Trophoblast cell (in vitro differentiated cells and primary cell): ENCODE measurements around the gene ARL6IP6.

Experiments
- DNase-seq, 2 donors: peaks; one replicate each; pipeline ENCODE4 v3.0.0-alpha.2; 2016
- H2AFZ ChIP-seq: 2 replicates; pipeline ENCODE4 v1.6.1; 2013; ENCODE audit warnings: low read length, moderate library complexity, mild to moderate bottlenecking; ENCODE audit not compliant: insufficient read depth, poor library complexity
- H2AK5ac ChIP-seq: 2 replicates; pipeline ENCODE4 v1.6.1; 2013; ENCODE audit warnings: mild to moderate bottlenecking, low read length
- H2BK120ac ChIP-seq: 2 replicates; pipeline ENCODE4 v1.6.1; 2013; ENCODE audit warnings: low read length, mild to moderate bottlenecking, moderate library complexity; ENCODE audit not compliant: insufficient read depth, poor library complexity
- H2BK12ac ChIP-seq: 2 replicates; pipeline ENCODE4 v1.6.1; 2013; ENCODE audit warnings: mild to moderate bottlenecking, low read length, moderate library complexity
- H2BK5ac ChIP-seq: 2 replicates; pipeline ENCODE4 v1.6.1; 2013; ENCODE audit warnings: low read length, low read depth, moderate library complexity, mild to moderate bottlenecking; ENCODE audit not compliant: poor library complexity
- H3K14ac ChIP-seq: 2 replicates; pipeline ENCODE4 v1.6.1; 2013; ENCODE audit warnings: mild to moderate bottlenecking, low read length
- H3K18ac ChIP-seq: 2 replicates; pipeline ENCODE4 v1.6.1; 2013; ENCODE audit warnings: mild to moderate bottlenecking, low read length
- H3K23ac ChIP-seq: 2 replicates; pipeline ENCODE4 v1.6.1; 2013; ENCODE audit warnings: low read length
- H3K27ac ChIP-seq: 2 replicates; pipeline ENCODE4 v1.5.1; 2013; ENCODE audit warnings: low read depth, mild to moderate bottlenecking, inconsistent platforms, low read length, moderate library complexity
- H3K27me3 ChIP-seq: 2 replicates; pipeline ENCODE4 v1.6.1; 2013; ENCODE audit warnings: inconsistent platforms, mild to moderate bottlenecking, low read length, moderate library complexity; ENCODE audit not compliant: insufficient read depth
- H3K36me3 ChIP-seq, 2 experiments: 1 replicate in 1 of 2; 2 replicates in 1 of 2; pipeline ENCODE4 v1.6.1; 2013; ENCODE audit warnings: low read length in 2 of 2, mild to moderate bottlenecking in 2 of 2, moderate library complexity in 1 of 2; ENCODE audit not compliant: insufficient read depth in 2 of 2, control insufficient read depth in 1 of 2
- H3K4ac ChIP-seq: 2 replicates; pipeline ENCODE4 v1.6.1; 2013; ENCODE audit warnings: low read depth, mild to moderate bottlenecking, low read length, moderate library complexity
- H3K4me1 ChIP-seq, 2 experiments: 1 replicate in 1 of 2; 2 replicates in 1 of 2; pipeline ENCODE4 v1.6.1; 2013; ENCODE audit warnings: low read length in 2 of 2, mild to moderate bottlenecking in 2 of 2, moderate library complexity in 1 of 2; ENCODE audit not compliant: insufficient read depth in 2 of 2, control insufficient read depth in 1 of 2
- H3K4me2 ChIP-seq: 2 replicates; pipeline ENCODE4 v1.6.1; 2013; ENCODE audit warnings: inconsistent platforms, mild to moderate bottlenecking, low read length, moderate library complexity
- H3K4me3 ChIP-seq: 2 replicates; pipeline ENCODE4 v1.5.1; 2013; ENCODE audit warnings: mild to moderate bottlenecking, low read depth, low read length, inconsistent platforms
- H3K79me1 ChIP-seq: one replicate; pipeline ENCODE4 v1.6.1; 2013; ENCODE audit warnings: low read length
- H3K79me2 ChIP-seq: 2 replicates; pipeline ENCODE4 v1.6.1; 2013; ENCODE audit warnings: low read length, mild to moderate bottlenecking; ENCODE audit not compliant: control insufficient read depth, insufficient read depth, poor library complexity
- H3K9ac ChIP-seq: 2 replicates; pipeline ENCODE4 v1.6.1; 2013; ENCODE audit warnings: mild to moderate bottlenecking, low read length
- H3K9me3 ChIP-seq: 2 replicates; pipeline ENCODE4 v1.6.1; 2013; ENCODE audit warnings: low read depth, mild to moderate bottlenecking, control low read depth, inconsistent platforms, low read length; ENCODE audit not compliant: insufficient read depth
- H4K12ac ChIP-seq: 2 replicates; pipeline ENCODE4 v1.6.1; 2013; ENCODE audit warnings: low read depth, mild to moderate bottlenecking, low read length, moderate library complexity
- H4K8ac ChIP-seq: 2 replicates; pipeline ENCODE4 v1.6.1; 2013; ENCODE audit warnings: low read depth, mild to moderate bottlenecking, low read length, moderate library complexity
- H4K91ac ChIP-seq: one replicate; pipeline ENCODE4 v1.6.1; 2013; ENCODE audit warnings: low read depth, mild to moderate bottlenecking, low read length, moderate library complexity
- WGBS: extraction: QIAGEN DNeasy Blood & Tissue Kit; methylation state at CpG from one replicate; pipeline ENCODE4 v1.1.7; 2013; ENCODE audit warnings: missing lambda C conversion rate; ENCODE audit not compliant: insufficient read length, insufficient coverage; ENCODE audit errors: extremely low coverage; 5-methylcytosine and 5-hydroxymethylcytosine counted together

Gene ARL6IP6

DNA sequence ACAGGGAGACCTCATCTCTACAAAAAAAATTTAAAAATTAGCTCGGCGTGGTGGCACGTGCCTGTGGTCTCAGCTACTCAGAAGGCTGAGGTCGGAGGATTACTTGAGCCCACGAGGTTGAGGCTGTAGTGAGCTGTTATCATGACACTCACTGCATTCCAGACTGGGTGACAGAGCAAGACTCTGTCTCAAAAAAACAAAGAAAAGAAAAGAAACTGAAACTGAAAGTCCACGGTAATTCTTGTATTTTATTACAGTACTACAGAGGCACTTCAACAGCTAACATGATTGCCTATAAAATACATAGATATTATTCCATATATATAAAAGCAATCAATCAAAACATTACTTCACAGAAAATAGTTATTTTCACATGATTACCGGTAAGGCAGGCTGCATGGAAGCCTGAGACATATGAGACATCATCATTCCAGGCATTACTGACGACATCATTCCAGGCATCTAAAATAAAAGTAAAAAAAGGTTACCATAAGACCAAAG lies 24.2 kb upstream of the ARL6IP6 start:
- Histone ChIP-seq H3K18ac (no peak overlapping the region), H3K27ac (no peak overlapping the region), H2BK120ac (no peak overlapping the region), H3K36me3 (peaks cover 3 to 7% of the 10 kb centered on the region in 2 experiments), H4K91ac (no peak overlapping the region), H3K14ac (no peak overlapping the region), H3K9me3 (no peaks in the 10 kb centered on the region), H2AK5ac (no peak overlapping the region), H3K79me1 (no peaks in the 10 kb centered on the region), H2BK5ac (no peak overlapping the region), H3K9ac (no peak overlapping the region), H3K4me2 (no peak overlapping the region), H2BK12ac (no peak overlapping the region), H2AFZ (no peak overlapping the region), H3K27me3 (no peaks in the 10 kb centered on the region), H3K4me3 (no peak overlapping the region), H3K4ac (no peak overlapping the region), H3K23ac (no peak overlapping the region), H3K4me1 (no peaks in the 10 kb centered on the region), H4K8ac (no peak overlapping the region), H3K79me2 (no peaks in the 10 kb centered on the region), H4K12ac (no peak overlapping the region)
- DNase-seq = peak; percentile 58 to 69
- WGBS = no CpG with 5 or more reads among the region's 8 CpGs

DNA sequence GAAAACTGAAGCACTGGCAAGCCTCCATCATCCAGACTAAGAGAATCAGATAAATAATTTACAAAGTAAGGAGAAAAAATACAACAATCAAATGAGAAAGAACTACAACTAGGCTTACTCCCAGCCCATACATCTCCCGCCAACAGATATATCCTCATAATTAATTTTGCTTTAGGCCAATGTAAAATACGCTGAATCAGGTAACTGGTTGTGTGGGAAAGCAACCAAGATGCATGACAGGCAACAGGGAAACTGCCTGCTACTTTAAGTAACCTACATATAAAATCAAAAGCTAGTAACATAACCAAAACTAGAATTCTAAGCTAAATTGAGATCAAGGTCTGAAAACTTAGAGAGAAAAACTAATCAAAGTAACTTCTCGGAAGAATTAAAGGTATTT lies 22.7 kb upstream of the ARL6IP6 start:
- Histone ChIP-seq H2AK5ac (no peak overlapping the region), H4K91ac (no peak overlapping the region), H2BK120ac (no peak overlapping the region), H2AFZ (no peak overlapping the region), H3K9me3 (no peaks in the 10 kb centered on the region), H3K4me2 (no peak overlapping the region), H2BK5ac (no peak overlapping the region), H2BK12ac (no peak overlapping the region), H3K4ac (peak overlapping the region; percentile 69), H4K8ac (no peak overlapping the region), H3K18ac (no peak overlapping the region), H4K12ac (no peak overlapping the region), H3K23ac (no peak overlapping the region), H3K79me2 (peaks cover 2% of the 10 kb centered on the region), H3K9ac (no peak overlapping the region), H3K36me3 (peaks cover 0 to 3% of the 10 kb centered on the region in 2 experiments), H3K4me3 (no peak overlapping the region), H3K14ac (no peak overlapping the region), H3K27me3 (no peaks in the 10 kb centered on the region), H3K27ac (no peak overlapping the region), H3K79me1 (no peaks in the 10 kb centered on the region), H3K4me1 (no peaks in the 10 kb centered on the region)
- no peak for DNase-seq
- no CpG with 5 or more reads among the region's 3 CpGs for WGBS

DNA sequence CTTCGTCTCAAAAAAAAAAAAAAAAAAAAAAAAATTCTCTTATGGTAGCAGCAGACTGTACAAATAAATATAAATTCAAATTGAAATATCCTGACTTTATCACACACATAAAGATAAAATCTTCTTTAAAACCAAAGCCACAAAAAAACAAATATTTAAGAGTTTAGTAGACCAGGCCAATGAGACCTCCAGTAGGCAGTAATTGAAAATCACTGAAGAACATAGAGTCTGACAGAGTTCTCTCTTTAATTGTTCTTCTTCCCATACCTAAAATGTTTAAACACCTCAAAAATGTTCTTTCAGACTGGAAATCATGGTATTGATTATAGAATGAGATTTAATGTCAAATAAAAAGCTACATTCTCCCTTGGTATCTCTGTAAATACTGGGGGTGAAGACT lies 21.9 kb upstream of the ARL6IP6 start:
- H2AFZ ChIP-seq = no peak overlapping the region
- H3K27ac ChIP-seq = no peak overlapping the region
- H3K23ac ChIP-seq = no peak overlapping the region
- H4K8ac ChIP-seq = no peak overlapping the region
- no peak overlapping the region for H2AK5ac ChIP-seq
- no peak overlapping the region for H3K14ac ChIP-seq
- peaks cover 1% of the 10 kb centered on the region for H3K79me1 ChIP-seq
- H2BK120ac ChIP-seq = no peak overlapping the region
- H3K27me3 ChIP-seq = no peaks in the 10 kb centered on the region
- peaks cover 2% of the 10 kb centered on the region for H3K79me2 ChIP-seq
- DNase-seq = no peak
- WGBS = no CpG with 5 or more reads among the region's 1 CpG
- no peak overlapping the region for H4K91ac ChIP-seq
- H3K36me3 ChIP-seq = peaks cover under 1 to 6% of the 10 kb centered on the region in 2 experiments
- H4K12ac ChIP-seq = no peak overlapping the region
- no peaks in the 10 kb centered on the region for H3K4me1 ChIP-seq
- H2BK5ac ChIP-seq = no peak overlapping the region
- no peaks in the 10 kb centered on the region for H3K9me3 ChIP-seq
- H3K4ac ChIP-seq = no peak overlapping the region
- no peak overlapping the region for H3K9ac ChIP-seq
- no peak overlapping the region for H3K18ac ChIP-seq
- H2BK12ac ChIP-seq = no peak overlapping the region
- H3K4me2 ChIP-seq = no peak overlapping the region
- H3K4me3 ChIP-seq = no peak overlapping the region

DNA sequence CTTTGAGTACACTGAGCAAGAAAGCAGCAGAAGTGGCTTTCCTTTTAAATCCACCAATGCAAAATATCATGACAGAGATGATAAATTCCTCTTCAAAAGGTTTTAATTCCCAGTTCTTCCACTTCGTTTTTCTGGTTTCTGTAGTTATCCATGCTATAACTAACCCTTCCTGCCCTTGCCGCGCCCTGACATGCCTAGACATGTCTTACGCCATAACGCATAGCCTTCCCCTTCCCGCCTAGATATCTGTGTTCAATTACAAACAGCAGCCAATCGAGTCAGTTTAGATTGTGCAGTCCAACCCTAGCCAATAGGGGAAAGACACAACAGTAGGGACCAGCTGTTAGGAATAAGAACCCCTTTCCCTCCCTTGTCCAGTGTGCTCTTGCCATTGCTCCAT lies 17.2 kb upstream of the ARL6IP6 start:
- no peak overlapping the region for H2AK5ac ChIP-seq
- no peak overlapping the region for H3K9ac ChIP-seq
- H3K27ac ChIP-seq = no peak overlapping the region
- H3K27me3 ChIP-seq = no peaks in the 10 kb centered on the region
- no peaks in the 10 kb centered on the region for H3K4me1 ChIP-seq
- peaks cover 7 to 13% of the 10 kb centered on the region in 2 experiments for H3K36me3 ChIP-seq
- no peak overlapping the region for H2AFZ ChIP-seq
- peaks cover 2% of the 10 kb centered on the region for H3K9me3 ChIP-seq
- H3K79me1 ChIP-seq = peaks cover 1% of the 10 kb centered on the region
- H3K23ac ChIP-seq = no peak overlapping the region
- no peak overlapping the region for H2BK12ac ChIP-seq
- no peak overlapping the region for H2BK120ac ChIP-seq
- H3K4ac ChIP-seq = peak overlapping the region; percentile 9
- H2BK5ac ChIP-seq = peak overlapping the region; percentile 42
- DNase-seq = peak in 1 of 2 donors; percentile 23
- H3K79me2 ChIP-seq = peaks cover 9% of the 10 kb centered on the region
- H3K4me3 ChIP-seq = no peak overlapping the region
- H4K91ac ChIP-seq = peak overlapping the region; percentile 8
- no peak overlapping the region for H3K4me2 ChIP-seq
- H4K8ac ChIP-seq = no peak overlapping the region
- H3K18ac ChIP-seq = peak overlapping the region; percentile 58
- H3K14ac ChIP-seq = peak overlapping the region; percentile 4
- no CpG with 5 or more reads among the region's 7 CpGs for WGBS
- H4K12ac ChIP-seq = no peak overlapping the region
